ENCODE measurements around the gene OR2H1.

- TF ChIP-seq CTCF (conservative IDR thresholded peaks at IDR 0.05; ENCODE audit: low read length) (no peak), EZH2phosphoT487 (IDR thresholded peaks at IDR 0.05; ENCODE audit: borderline replicate concordance) (no peak)
Observed at GRCh38 chr6:29477923-29478450, 21.0 kb downstream of the OR2H1 start.
